K562 (cell line): ENCODE measurements around the gene CIB2. TPM values are rescaled to one million over a fixed set of nuclear protein-coding genes. Genes with fewer than 3 reads are reported as not detected.

Source experiments
- AFF1 ChIP-seq, 2 experiments: fragments of 450-650 bp; IDR thresholded peaks; 2 replicates each; pipeline ENCODE4 v1.6.1; 2018; ENCODE audit warnings: mild to moderate bottlenecking in 2 of 2, low read depth in 1 of 2; ENCODE audit not compliant: partially characterized antibody in 2 of 2
- CTCFL ChIP-seq: IDR thresholded peaks from 2 replicates; pipeline ENCODE4 v1.6.1; 2011; ENCODE audit warnings: borderline replicate concordance, low read depth, mild to moderate bottlenecking, moderate library complexity, low read length; ENCODE audit not compliant: insufficient read depth, poor library complexity, severe bottlenecking
- FOXM1 ChIP-seq, 2 experiments: fragments of 450-650 bp in 1 of 2; sonication (generic) in 1 of 2; formaldehyde crosslinking in 1 of 2; IDR thresholded peaks; 2 replicates each; pipeline versions ENCODE4 v1.6.1 to v1.9.0; 2017 to 2022; ENCODE audit warnings: low read depth in 2 of 2, mild to moderate bottlenecking in 2 of 2, missing genetic modification reagents in 1 of 2, moderate library complexity in 1 of 2
- HDAC6 ChIP-seq: IDR thresholded peaks from 2 replicates; pipeline ENCODE4 v1.6.1; 2012; ENCODE audit warnings: low read depth, mild to moderate bottlenecking, control low read depth, inconsistent platforms, low read length, moderate library complexity
- MTA3 ChIP-seq: fragments of 450-650 bp; formaldehyde crosslinking; IDR thresholded peaks from 2 replicates; pipeline ENCODE4 v1.6.1; 2017; ENCODE audit warnings: mild to moderate bottlenecking, borderline replicate concordance
- NR1H2 ChIP-seq: sonication (generic); formaldehyde crosslinking; IDR thresholded peaks from 2 replicates; pipeline ENCODE4 v1.4.0; 2020; ENCODE audit warnings: mild to moderate bottlenecking, missing genetic modification reagents
- PKNOX1 ChIP-seq: fragments of 450-650 bp; IDR thresholded peaks from 2 replicates; pipeline ENCODE4 v1.6.1; 2016
- RCOR1 ChIP-seq, 2 experiments: IDR thresholded peaks; 2 replicates each; pipeline ENCODE4 v1.6.1; 2012; ENCODE audit warnings: low read depth in 2 of 2, low read length in 2 of 2, borderline replicate concordance in 1 of 2, improper control_type of control experiment in 1 of 2
- SMARCE1 ChIP-seq: fragments of 450-650 bp; IDR thresholded peaks from 2 replicates; pipeline ENCODE4 v1.7.1; 2016; ENCODE audit warnings: mild to moderate bottlenecking
- STAG1 ChIP-seq: sonication (generic); formaldehyde crosslinking; IDR thresholded peaks from 2 replicates; pipeline ENCODE4 v1.5.0; 2020; ENCODE audit warnings: missing genetic modification reagents, borderline replicate concordance
- SUPT5H ChIP-seq: fragments of 450-650 bp; IDR thresholded peaks from 2 replicates; pipeline ENCODE4 v1.6.1; 2016
- ZBTB17 ChIP-seq: fragments of 450-650 bp; formaldehyde crosslinking; IDR thresholded peaks from 2 replicates; pipeline ENCODE4 v1.4.0; 2020; ENCODE audit warnings: mild to moderate bottlenecking
- ZBTB33 ChIP-seq: sonication (generic); formaldehyde crosslinking; IDR thresholded peaks from 2 replicates; pipeline ENCODE4 v1.8.1; 2023; ENCODE audit warnings: mild to moderate bottlenecking, missing genetic modification reagents
- ZNF449 ChIP-seq: fragments of 250-450 bp; sonication (Bioruptor Pico); IDR thresholded peaks from 2 replicates; pipeline ENCODE4 v1.8.0; 2022; ENCODE audit warnings: moderate library complexity, mild to moderate bottlenecking, inconsistent platforms
- ZNF79 ChIP-seq: fragments of 250-450 bp; sonication (Bioruptor Pico); IDR thresholded peaks from 2 replicates; pipeline ENCODE4 v1.4.0; 2020; ENCODE audit warnings: low read depth, mild to moderate bottlenecking, moderate library complexity
- polyA plus RNA-seq, 8 experiments: library from polyadenylated mRNA; depleted of rRNA in 4 of 8; stranded (reverse) in 5 of 8; unstranded in 3 of 8; fragments of >200 nt; fragmentation: Nextera tagmentation in 2 of 8; fragmentation: Illumina TruSeq in 1 of 8; extraction: Ambion mirVana in 2 of 8; extraction: Trizol in 1 of 8; gene quantifications; 2 replicates each; pipeline versions ENCODE4 v1.2.1 to v1.2.3, GENCODE V29; 2011 to 2014; ENCODE audit warnings: inconsistent platforms in 1 of 8, missing spikeins in 1 of 8
- total RNA-seq, 7 experiments: library from RNA; depleted of rRNA in 6 of 7; stranded (reverse); fragments of >200 nt in 6 of 7; fragmentation: Illumina TruSeq in 2 of 7; extraction: Trizol in 2 of 7; gene quantifications; 2 replicates each; pipeline versions ENCODE4 v1.2.1 to v1.2.3, GENCODE V29; 2011 to 2021; ENCODE audit warnings: low replicate concordance in 1 of 7

CIB2 gene
- total and polyA plus RNA-seq, 9 of the 15 experiments (the other 6 are each of a cell fraction or from before 2014, with no cell fraction given) = 1.5 to 37.4 (median 19.4) TPM

- peak; percentile 87 for TF ChIP-seq CTCFL
- no peak for TF ChIP-seq AFF1 (IDR thresholded peaks at IDR 0.05; ENCODE audit: low read depth in 1 of 2, partially characterized antibody in 2 of 2)
- no peak for TF ChIP-seq HDAC6
- TF ChIP-seq PKNOX1 = peak; percentile 37; the same call in 1 of the 2 replicates
- no peak for TF ChIP-seq FOXM1 (IDR thresholded peaks at IDR 0.05; ENCODE audit: low read depth)
- TF ChIP-seq FOXM1 (CRISPR knock-in tag; IDR thresholded peaks at IDR 0.05; ENCODE audit: low read depth) = peak; percentile 78; the same call in 1 of the 2 replicates
- TF ChIP-seq MTA3 = peak; percentile 90; the same call in 1 of the 2 replicates
- peak in 1 of 2 experiments; percentile 41; a peak in 1 of 4 replicates for TF ChIP-seq RCOR1 (IDR thresholded peaks at IDR 0.05; ENCODE audit: borderline replicate concordance in 1 of 2, low read depth in 2 of 2, low read length in 2 of 2)
- TF ChIP-seq ZBTB17 (CRISPR knock-in tag) = peak; percentile 43; the same call in 1 of the 2 replicates
- TF ChIP-seq SMARCE1 = 0 out of 2 replicates have a peak, but pooled peaks have one; percentile 35
- no peak for TF ChIP-seq ZNF449
- TF ChIP-seq NR1H2 (CRISPR knock-in tag) = no peak
- TF ChIP-seq ZBTB33 (CRISPR knock-in tag) = no peak
- TF ChIP-seq SUPT5H = peak; percentile 81
- 0 out of 2 replicates have a peak, but pooled peaks have one; percentile 29 for TF ChIP-seq ZNF79
- TF ChIP-seq STAG1 (CRISPR knock-in tag) = no peak; the same call in 1 of the 2 replicates
These were observed at the start of gene CIB2 (continued) for GRCh38 chr15:78131295-78132061.
